ENCODE measurements around the gene CLEC2L. TPM values are rescaled to one million over a fixed set of nuclear protein-coding genes. Genes with fewer than 3 reads are reported as not detected.

CLEC2L gene
- total and polyA plus RNA-seq, 2 experiments from 2014 or later: 0.26 to 0.27 TPM

DNA sequence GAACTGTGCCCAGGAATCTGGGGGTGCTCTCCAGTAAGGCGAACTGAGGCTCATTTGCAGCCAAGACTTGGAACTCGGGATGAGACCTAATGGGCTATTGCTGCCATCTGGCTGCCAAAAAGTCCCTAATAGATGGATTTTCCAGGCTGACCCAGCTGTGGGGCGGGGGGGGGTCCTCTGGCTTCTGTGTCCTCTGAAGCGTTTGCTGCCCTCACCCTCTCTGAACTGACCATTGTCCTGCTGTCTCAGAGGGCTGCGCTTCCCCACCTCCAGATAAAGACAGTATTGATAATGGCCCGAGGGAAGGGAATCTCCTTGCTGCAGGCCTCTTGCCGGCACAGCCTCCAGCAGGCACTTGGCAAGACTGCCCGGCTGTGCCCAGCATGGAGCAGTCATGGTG lies 46.6 kb downstream of the CLEC2L start:
- H3K27me3 ChIP-seq: no peaks in the 10 kb centered on the region
- TF ChIP-seq, protein P1, sequence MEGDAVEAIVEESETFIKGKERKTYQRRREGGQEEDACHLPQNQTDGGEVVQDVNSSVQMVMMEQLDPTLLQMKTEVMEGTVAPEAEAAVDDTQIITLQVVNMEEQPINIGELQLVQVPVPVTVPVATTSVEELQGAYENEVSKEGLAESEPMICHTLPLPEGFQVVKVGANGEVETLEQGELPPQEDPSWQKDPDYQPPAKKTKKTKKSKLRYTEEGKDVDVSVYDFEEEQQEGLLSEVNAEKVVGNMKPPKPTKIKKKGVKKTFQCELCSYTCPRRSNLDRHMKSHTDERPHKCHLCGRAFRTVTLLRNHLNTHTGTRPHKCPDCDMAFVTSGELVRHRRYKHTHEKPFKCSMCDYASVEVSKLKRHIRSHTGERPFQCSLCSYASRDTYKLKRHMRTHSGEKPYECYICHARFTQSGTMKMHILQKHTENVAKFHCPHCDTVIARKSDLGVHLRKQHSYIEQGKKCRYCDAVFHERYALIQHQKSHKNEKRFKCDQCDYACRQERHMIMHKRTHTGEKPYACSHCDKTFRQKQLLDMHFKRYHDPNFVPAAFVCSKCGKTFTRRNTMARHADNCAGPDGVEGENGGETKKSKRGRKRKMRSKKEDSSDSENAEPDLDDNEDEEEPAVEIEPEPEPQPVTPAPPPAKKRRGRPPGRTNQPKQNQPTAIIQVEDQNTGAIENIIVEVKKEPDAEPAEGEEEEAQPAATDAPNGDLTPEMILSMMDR (IDR thresholded peaks at IDR 0.05; ENCODE audit: low read depth, low read length): no peak
- no peak overlapping the region for H3K4me3 ChIP-seq
- no peak for DNase-seq (ENCODE audit: low read depth in 1 of 2, low spot score in 1 of 2)
- H3K27ac ChIP-seq: no peak overlapping the region
- no peaks in the 10 kb centered on the region for H3K9me3 ChIP-seq (ENCODE audit: low read depth)
- H3K36me3 ChIP-seq: peaks cover 7% of the 10 kb centered on the region
- peaks cover 10% of the 10 kb centered on the region for H3K4me1 ChIP-seq (ENCODE audit: low read depth)

DNA sequence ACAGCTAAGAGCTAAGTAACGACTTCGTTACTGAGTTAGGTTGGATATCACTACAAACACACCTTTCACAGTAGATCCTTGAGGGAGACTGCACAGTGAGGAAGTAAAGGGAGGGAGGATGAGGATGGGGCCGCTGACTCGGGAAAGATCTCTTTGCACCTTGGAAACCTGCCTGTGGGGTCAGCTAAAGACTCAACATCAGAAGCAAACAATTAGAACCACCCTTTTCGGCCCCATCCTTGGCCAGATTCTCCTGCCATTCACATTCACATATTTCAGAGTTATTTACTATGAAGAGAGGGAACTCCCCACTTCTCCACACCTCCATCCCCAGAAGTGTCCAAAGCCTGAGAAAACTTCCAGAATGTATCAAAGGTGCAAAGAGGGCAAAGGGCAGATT lies 47.1 kb downstream of the CLEC2L start:
- Histone ChIP-seq H3K4me1 (ENCODE audit: low read depth) (peaks cover 10% of the 10 kb centered on the region), H3K27me3 (no peaks in the 10 kb centered on the region), H3K36me3 (peaks cover 7% of the 10 kb centered on the region), H3K4me3 (no peak overlapping the region), H3K9me3 (ENCODE audit: low read depth) (no peaks in the 10 kb centered on the region), H3K27ac (no peak overlapping the region)
- TF ChIP-seq, protein P1 (IDR thresholded peaks at IDR 0.05; ENCODE audit: low read depth, low read length): no peak
- DNase-seq (ENCODE audit: low read depth in 1 of 2, low spot score in 1 of 2): no peak

DNA sequence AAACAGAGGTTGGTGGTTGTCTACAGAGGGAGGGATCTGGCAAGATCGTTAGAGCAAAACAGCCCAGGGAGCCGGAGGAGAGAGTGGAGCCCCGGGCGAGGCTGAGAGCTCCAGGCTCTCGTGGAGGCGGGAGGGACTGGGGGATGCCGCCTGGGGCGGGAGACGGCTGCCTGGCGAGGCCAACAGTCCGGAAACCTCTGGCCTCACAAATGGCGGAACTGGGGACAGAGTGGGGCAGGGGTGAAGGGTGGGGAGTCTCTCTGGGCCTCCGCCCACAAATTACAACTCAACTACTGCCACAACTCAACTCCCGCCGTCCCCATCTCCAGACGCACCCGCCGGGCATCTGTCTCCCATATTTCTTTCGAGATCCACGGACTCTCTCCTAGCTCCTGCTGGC lies 47.7 kb downstream of the CLEC2L start:
- Histone ChIP-seq H3K4me3 (no peak overlapping the region), H3K36me3 (peaks cover 7% of the 10 kb centered on the region)

DNA sequence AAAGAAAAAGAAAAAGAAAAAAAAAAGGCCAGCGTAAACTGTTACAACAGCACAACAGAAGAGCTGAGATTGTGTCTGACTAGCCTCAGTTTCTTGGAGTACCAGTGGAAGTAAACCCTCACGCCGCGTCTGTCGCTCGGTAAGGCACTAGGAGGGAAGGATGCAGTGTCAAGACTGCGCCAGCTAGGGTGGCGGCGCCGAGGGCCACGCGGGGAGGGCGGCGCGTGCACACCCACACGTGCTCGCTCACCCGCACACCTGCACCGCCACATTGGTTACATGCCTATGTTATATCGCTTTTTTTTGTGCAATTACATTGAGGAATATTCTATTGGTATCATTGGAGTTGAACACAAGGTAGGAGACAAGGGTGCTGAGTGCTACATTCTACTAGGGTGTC lies 48.2 kb downstream of the CLEC2L start:
- peaks cover 7% of the 10 kb centered on the region for H3K36me3 ChIP-seq
- H3K27me3 ChIP-seq: no peaks in the 10 kb centered on the region
- TF ChIP-seq, protein P1 (IDR thresholded peaks at IDR 0.05; ENCODE audit: low read depth, low read length): no peak
- H3K9me3 ChIP-seq (ENCODE audit: low read depth): no peaks in the 10 kb centered on the region
- no peak overlapping the region for H3K4me3 ChIP-seq
- DNase-seq (ENCODE audit: low read depth in 1 of 2, low spot score in 1 of 2): no peak
- H3K27ac ChIP-seq: no peak overlapping the region
- peaks cover 7% of the 10 kb centered on the region for H3K4me1 ChIP-seq (ENCODE audit: low read depth)

More for the DNA sequence above, 47.7 kb downstream of the CLEC2L start:
- no peak overlapping the region for H3K27ac ChIP-seq
- no peak for DNase-seq (ENCODE audit: low read depth in 1 of 2, low spot score in 1 of 2)
- H3K4me1 ChIP-seq (ENCODE audit: low read depth): peaks cover 10% of the 10 kb centered on the region
- H3K9me3 ChIP-seq (ENCODE audit: low read depth): no peaks in the 10 kb centered on the region
- no peaks in the 10 kb centered on the region for H3K27me3 ChIP-seq
- TF ChIP-seq, protein P1 (IDR thresholded peaks at IDR 0.05; ENCODE audit: low read depth, low read length): no peak

DNA sequence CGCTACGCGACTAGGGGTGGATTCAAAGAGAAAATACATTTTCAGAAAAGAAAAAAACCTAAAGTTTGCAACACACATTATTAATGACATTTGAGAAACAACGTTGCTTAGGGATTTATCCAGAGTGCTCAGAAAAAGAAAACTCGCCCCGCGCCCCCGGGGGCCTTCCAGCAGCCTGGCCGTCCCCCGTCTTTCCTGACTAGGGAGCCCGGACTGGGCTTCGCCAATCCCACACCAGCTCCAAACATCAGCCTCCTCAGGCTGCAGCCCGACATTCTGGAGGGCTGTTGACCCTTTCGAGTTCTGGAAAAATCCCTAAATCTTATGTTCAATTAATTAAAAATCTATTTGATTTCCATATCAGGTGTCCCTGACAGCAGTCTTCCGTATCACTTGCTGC lies 48.6 kb downstream of the CLEC2L start:
- Histone ChIP-seq H3K4me1 (ENCODE audit: low read depth) (peaks cover 3% of the 10 kb centered on the region), H3K27me3 (no peaks in the 10 kb centered on the region), H3K27ac (no peak overlapping the region), H3K9me3 (ENCODE audit: low read depth) (no peaks in the 10 kb centered on the region), H3K36me3 (peaks cover 7% of the 10 kb centered on the region), H3K4me3 (no peak overlapping the region)
- TF ChIP-seq, protein P1 (IDR thresholded peaks at IDR 0.05; ENCODE audit: low read depth, low read length): no peak
- no peak for DNase-seq (ENCODE audit: low read depth in 1 of 2, low spot score in 1 of 2)
